Astrocyte (in vitro differentiated cells and primary cell): Measurements from ENCODE around the gene PIAS1. TPM values are rescaled to one million over a fixed set of nuclear protein-coding genes. Genes with fewer than 3 reads are reported as not detected.

ENCODE experiments used
- DNase-seq: peaks from one replicate; pipeline ENCODE4 v3.0.0-alpha.2; 2010; ENCODE audit warnings: low read depth
- FAIRE-seq: peaks from 2 replicates; lab custom pipeline; 2011; peaks lifted over from hg19 to GRCh38; lab: Jason Lieb, UNC
- H2AFZ ChIP-seq: 2 replicates; pipeline ENCODE4 v1.6.0; 2012; ENCODE audit warnings: low read depth, low read length, inconsistent platforms
- H3K27ac ChIP-seq: 2 replicates; pipeline ENCODE4 v1.5.1; 2011; ENCODE audit warnings: low read depth, low read length, inconsistent platforms
- H3K27me3 ChIP-seq: 2 replicates; pipeline ENCODE4 v1.6.0; 2011; ENCODE audit warnings: low read length, inconsistent platforms; ENCODE audit not compliant: insufficient read depth
- H3K36me3 ChIP-seq: 2 replicates; pipeline ENCODE4 v1.5.1; 2011; ENCODE audit warnings: low read length, inconsistent platforms; ENCODE audit not compliant: insufficient read depth
- H3K4me1 ChIP-seq: 2 replicates; pipeline ENCODE4 v1.5.1; 2011; ENCODE audit warnings: low read length, inconsistent platforms; ENCODE audit not compliant: insufficient read depth
- H3K4me2 ChIP-seq: 2 replicates; pipeline ENCODE4 v1.6.0; 2012; ENCODE audit warnings: low read length, inconsistent platforms
- H3K4me3 ChIP-seq: 2 replicates; pipeline ENCODE4 v1.5.1; 2011; ENCODE audit warnings: low read depth, mild to moderate bottlenecking, low read length, inconsistent platforms; ENCODE audit not compliant: insufficient read depth
- H3K79me2 ChIP-seq: 2 replicates; pipeline ENCODE4 v1.6.0; 2012; ENCODE audit warnings: mild to moderate bottlenecking, low read length, inconsistent platforms; ENCODE audit not compliant: insufficient read depth
- H3K9ac ChIP-seq: 2 replicates; pipeline ENCODE4 v1.6.0; 2012; ENCODE audit warnings: mild to moderate bottlenecking, low read length, inconsistent platforms
- H3K9me3 ChIP-seq: 2 replicates; pipeline ENCODE4 v1.5.1; 2012; ENCODE audit warnings: low read depth, mild to moderate bottlenecking, low read length, inconsistent platforms; ENCODE audit not compliant: insufficient read depth
- H4K20me1 ChIP-seq: 2 replicates; pipeline ENCODE4 v1.6.0; 2012; ENCODE audit warnings: low read length, inconsistent platforms; ENCODE audit not compliant: insufficient read depth
- H3K27ac Mint-ChIP-seq: one replicate; pipeline ENCODE4 v1.8.0; 2021; ENCODE audit warnings: mild to moderate bottlenecking, mixed read lengths; ENCODE audit not compliant: unreplicated experiment
- H3K27me3 Mint-ChIP-seq: one replicate; pipeline ENCODE4 v1.8.0; 2021; ENCODE audit warnings: low read depth, mixed read lengths; ENCODE audit not compliant: unreplicated experiment
- H3K36me3 Mint-ChIP-seq: one replicate; pipeline ENCODE4 v1.8.0; 2021; ENCODE audit warnings: low read depth, mixed read lengths; ENCODE audit not compliant: unreplicated experiment
- H3K4me1 Mint-ChIP-seq: one replicate; pipeline ENCODE4 v1.8.0; 2021; ENCODE audit warnings: low read depth, mixed read lengths; ENCODE audit not compliant: unreplicated experiment
- H3K4me3 Mint-ChIP-seq: one replicate; pipeline ENCODE4 v1.8.0; 2021; ENCODE audit warnings: mild to moderate bottlenecking, moderate library complexity, mixed read lengths; ENCODE audit not compliant: unreplicated experiment
- H3K9me3 Mint-ChIP-seq: one replicate; pipeline ENCODE4 v1.8.0; 2021; ENCODE audit warnings: mild to moderate bottlenecking, mixed read lengths; ENCODE audit not compliant: unreplicated experiment
- EZH2 ChIP-seq: IDR thresholded peaks from 2 replicates; pipeline ENCODE4 v1.6.1; 2012; ENCODE audit warnings: mild to moderate bottlenecking, low read length, inconsistent platforms; ENCODE audit not compliant: insufficient read depth
- total RNA-seq: library from RNA; stranded (reverse); gene quantifications from 2 replicates; pipeline ENCODE4 v1.2.1, GENCODE V29; 2021
- TF ChIP-seq, protein P1 (sequence below): IDR thresholded peaks from 2 replicates; pipeline ENCODE4 v1.5.1; 2011; ENCODE audit warnings: low read depth, mild to moderate bottlenecking, inconsistent platforms, low read length, moderate library complexity; ENCODE audit not compliant: insufficient read depth

Gene PIAS1
- total RNA-seq, 1 donor from 2014 or later = 30.2 TPM

DNA sequence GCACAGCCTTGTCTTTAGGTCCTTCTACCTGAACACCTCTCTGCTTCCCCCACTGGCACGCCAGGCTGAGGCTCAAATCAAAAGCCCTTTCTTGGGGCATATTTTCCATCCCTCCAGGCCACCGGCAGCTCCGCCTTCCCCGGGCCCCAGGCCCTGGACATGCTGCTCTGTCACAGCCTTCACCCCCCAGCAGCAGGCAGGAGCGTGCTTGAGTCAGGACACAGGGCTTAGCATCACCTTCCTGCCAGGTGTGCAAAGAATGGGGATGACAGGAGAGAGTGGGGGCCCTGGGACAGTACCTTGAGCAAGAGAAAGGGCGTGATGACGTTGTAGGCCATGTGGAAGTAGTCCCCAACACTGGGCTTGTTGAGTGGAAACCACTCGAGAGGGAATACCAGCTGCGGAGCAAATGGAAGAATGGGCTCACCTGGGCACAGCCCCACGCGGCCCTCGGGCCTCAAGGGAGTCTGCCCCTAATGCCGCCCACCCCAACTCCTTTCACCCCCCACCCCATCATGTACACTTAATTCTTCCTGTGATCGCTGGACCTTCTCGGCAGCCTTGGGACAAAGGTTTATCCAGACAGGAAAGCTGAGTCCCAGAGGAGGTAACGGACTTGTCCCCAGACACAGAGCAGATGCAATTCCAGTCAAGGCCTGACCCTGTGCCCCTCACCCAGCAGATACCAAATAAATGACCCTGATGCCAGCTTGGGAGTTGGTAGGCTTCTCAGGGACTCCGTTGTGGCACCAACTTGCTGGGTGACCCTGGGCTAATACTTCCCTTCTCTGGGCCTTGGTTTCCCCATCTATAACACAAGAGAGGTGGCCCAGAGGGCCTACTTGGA, 160.1 kb downstream of the PIAS1 start:
- Mint-ChIP-seq H3K36me3 (peaks cover 11% of the 10 kb centered on the region), H3K9me3 (no peaks in the 10 kb centered on the region), H3K4me3 (no peak overlapping the region), H3K27ac (no peak overlapping the region), H3K4me1 (peaks cover 3% of the 10 kb centered on the region), H3K27me3 (no peaks in the 10 kb centered on the region)
- H3K4me3 ChIP-seq = no peak overlapping the region
- H2AFZ ChIP-seq = no peak overlapping the region
- peaks cover 2% of the 10 kb centered on the region for H3K36me3 ChIP-seq
- DNase-seq = no peak
- H3K4me2 ChIP-seq = no peak overlapping the region
- no peaks in the 10 kb centered on the region for H3K9me3 ChIP-seq
- H3K4me1 ChIP-seq = peaks cover 13% of the 10 kb centered on the region
- TF ChIP-seq EZH2 = no peak
- TF ChIP-seq, protein P1, sequence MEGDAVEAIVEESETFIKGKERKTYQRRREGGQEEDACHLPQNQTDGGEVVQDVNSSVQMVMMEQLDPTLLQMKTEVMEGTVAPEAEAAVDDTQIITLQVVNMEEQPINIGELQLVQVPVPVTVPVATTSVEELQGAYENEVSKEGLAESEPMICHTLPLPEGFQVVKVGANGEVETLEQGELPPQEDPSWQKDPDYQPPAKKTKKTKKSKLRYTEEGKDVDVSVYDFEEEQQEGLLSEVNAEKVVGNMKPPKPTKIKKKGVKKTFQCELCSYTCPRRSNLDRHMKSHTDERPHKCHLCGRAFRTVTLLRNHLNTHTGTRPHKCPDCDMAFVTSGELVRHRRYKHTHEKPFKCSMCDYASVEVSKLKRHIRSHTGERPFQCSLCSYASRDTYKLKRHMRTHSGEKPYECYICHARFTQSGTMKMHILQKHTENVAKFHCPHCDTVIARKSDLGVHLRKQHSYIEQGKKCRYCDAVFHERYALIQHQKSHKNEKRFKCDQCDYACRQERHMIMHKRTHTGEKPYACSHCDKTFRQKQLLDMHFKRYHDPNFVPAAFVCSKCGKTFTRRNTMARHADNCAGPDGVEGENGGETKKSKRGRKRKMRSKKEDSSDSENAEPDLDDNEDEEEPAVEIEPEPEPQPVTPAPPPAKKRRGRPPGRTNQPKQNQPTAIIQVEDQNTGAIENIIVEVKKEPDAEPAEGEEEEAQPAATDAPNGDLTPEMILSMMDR = no peak
- no peaks in the 10 kb centered on the region for H3K27me3 ChIP-seq
- H3K27ac ChIP-seq = no peak overlapping the region
- no peak for FAIRE-seq
- peaks cover 45% of the 10 kb centered on the region for H4K20me1 ChIP-seq
- peaks cover 24% of the 10 kb centered on the region for H3K79me2 ChIP-seq
- no peak overlapping the region for H3K9ac ChIP-seq

GRCh38 chr15:68214838-68215254, 160.7 kb downstream of the PIAS1 start:
- peaks cover 30% of the 10 kb centered on the region for H3K79me2 ChIP-seq
- no peak overlapping the region for H3K4me2 ChIP-seq
- peaks cover 47% of the 10 kb centered on the region for H4K20me1 ChIP-seq
- H3K36me3 ChIP-seq = peaks cover 2% of the 10 kb centered on the region
- H3K4me1 Mint-ChIP-seq = peaks cover under 1% of the 10 kb centered on the region
- H3K36me3 Mint-ChIP-seq = peaks cover 11% of the 10 kb centered on the region
- H3K27ac Mint-ChIP-seq = no peak overlapping the region
- no peak overlapping the region for H3K27ac ChIP-seq
- H3K27me3 Mint-ChIP-seq = no peaks in the 10 kb centered on the region
- H3K4me1 ChIP-seq = peaks cover 9% of the 10 kb centered on the region
- H3K4me3 Mint-ChIP-seq = no peak overlapping the region
- TF ChIP-seq, protein P1 = no peak
- no peak for TF ChIP-seq EZH2
- no peaks in the 10 kb centered on the region for H3K27me3 ChIP-seq
- FAIRE-seq (no peak), DNase-seq (no peak)
- no peaks in the 10 kb centered on the region for H3K9me3 ChIP-seq
- no peak overlapping the region for H3K4me3 ChIP-seq
- no peaks in the 10 kb centered on the region for H3K9me3 Mint-ChIP-seq
- H3K9ac ChIP-seq = no peak overlapping the region
- no peak overlapping the region for H2AFZ ChIP-seq

GRCh38 chr15:68217341-68217740, 163.2 kb downstream of the PIAS1 start:
- H2AFZ ChIP-seq = no peak overlapping the region
- no peak for DNase-seq
- no peak for FAIRE-seq

More at GRCh38 chr15:68217341-68217740, 163.2 kb downstream of the PIAS1 start:
- Histone ChIP-seq H4K20me1 (peaks cover 36% of the 10 kb centered on the region), H3K36me3 (peaks cover 2% of the 10 kb centered on the region), H3K27ac (no peak overlapping the region), H3K4me1 (no peaks in the 10 kb centered on the region), H3K4me2 (no peak overlapping the region), H3K9ac (no peak overlapping the region), H3K9me3 (no peaks in the 10 kb centered on the region), H3K79me2 (peaks cover 35% of the 10 kb centered on the region), H3K4me3 (no peak overlapping the region), H3K27me3 (no peaks in the 10 kb centered on the region)
- H3K27ac Mint-ChIP-seq = no peak overlapping the region
- H3K4me1 Mint-ChIP-seq = no peaks in the 10 kb centered on the region
- no peaks in the 10 kb centered on the region for H3K9me3 Mint-ChIP-seq
- H3K36me3 Mint-ChIP-seq = peaks cover 15% of the 10 kb centered on the region
- TF ChIP-seq EZH2 = no peak
- TF ChIP-seq, protein P1 = no peak
- H3K4me3 Mint-ChIP-seq = no peak overlapping the region
- H3K27me3 Mint-ChIP-seq = no peaks in the 10 kb centered on the region
